Activated CD4-positive, alpha-beta T cell treated with anti-CD3 and anti-CD28 coated beads for 4 hours (primary cell): ENCODE results near the gene TNS2.
"Not testable (repeated sequence)": the region's sequence is repeated elsewhere in the genome, so short reads cannot be mapped to it uniquely, and the experiment has no call there.

Source experiments
- DNase-seq, 2 donors: peaks; one replicate each; pipeline ENCODE4 v3.0.0-alpha.2; 2020

Gene TNS2, protein sequence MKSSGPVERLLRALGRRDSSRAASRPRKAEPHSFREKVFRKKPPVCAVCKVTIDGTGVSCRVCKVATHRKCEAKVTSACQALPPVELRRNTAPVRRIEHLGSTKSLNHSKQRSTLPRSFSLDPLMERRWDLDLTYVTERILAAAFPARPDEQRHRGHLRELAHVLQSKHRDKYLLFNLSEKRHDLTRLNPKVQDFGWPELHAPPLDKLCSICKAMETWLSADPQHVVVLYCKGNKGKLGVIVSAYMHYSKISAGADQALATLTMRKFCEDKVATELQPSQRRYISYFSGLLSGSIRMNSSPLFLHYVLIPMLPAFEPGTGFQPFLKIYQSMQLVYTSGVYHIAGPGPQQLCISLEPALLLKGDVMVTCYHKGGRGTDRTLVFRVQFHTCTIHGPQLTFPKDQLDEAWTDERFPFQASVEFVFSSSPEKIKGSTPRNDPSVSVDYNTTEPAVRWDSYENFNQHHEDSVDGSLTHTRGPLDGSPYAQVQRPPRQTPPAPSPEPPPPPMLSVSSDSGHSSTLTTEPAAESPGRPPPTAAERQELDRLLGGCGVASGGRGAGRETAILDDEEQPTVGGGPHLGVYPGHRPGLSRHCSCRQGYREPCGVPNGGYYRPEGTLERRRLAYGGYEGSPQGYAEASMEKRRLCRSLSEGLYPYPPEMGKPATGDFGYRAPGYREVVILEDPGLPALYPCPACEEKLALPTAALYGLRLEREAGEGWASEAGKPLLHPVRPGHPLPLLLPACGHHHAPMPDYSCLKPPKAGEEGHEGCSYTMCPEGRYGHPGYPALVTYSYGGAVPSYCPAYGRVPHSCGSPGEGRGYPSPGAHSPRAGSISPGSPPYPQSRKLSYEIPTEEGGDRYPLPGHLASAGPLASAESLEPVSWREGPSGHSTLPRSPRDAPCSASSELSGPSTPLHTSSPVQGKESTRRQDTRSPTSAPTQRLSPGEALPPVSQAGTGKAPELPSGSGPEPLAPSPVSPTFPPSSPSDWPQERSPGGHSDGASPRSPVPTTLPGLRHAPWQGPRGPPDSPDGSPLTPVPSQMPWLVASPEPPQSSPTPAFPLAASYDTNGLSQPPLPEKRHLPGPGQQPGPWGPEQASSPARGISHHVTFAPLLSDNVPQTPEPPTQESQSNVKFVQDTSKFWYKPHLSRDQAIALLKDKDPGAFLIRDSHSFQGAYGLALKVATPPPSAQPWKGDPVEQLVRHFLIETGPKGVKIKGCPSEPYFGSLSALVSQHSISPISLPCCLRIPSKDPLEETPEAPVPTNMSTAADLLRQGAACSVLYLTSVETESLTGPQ (N-terminal part only)

DNA sequence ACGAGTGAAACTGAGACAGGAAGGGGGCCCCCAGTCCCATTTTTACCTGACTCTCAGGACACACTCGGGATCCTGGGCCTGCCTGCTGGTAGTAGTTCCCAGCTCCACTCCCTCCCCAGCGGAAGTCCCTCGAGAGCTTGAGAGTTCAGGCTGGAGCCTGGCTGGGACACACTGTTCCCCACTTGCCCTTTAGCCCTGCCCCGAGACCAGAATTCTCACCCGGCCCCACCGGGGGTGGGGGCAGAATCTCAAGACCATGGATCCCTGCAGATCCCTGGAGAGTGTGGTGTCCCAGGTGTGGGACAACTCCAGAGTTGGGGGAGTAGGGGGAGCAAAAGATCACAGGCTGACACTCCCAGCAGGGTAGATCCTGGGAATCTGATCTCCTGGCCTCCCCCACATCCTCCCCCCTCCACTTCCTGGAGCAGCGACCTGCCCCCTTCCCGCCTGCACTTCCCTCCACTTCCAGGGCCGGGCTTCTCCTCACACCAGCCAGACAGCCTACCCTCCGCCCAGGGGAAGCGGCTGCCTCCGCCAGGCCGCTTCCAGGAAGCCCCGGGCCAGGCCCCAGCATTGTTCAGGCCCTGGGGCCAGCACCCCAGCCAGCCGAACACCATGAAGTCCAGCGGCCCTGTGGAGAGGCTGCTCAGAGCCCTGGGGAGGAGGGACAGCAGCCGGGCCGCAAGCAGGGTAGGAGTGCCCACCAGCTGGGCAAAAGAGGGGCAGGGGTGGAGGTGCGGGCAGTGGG is at the start of gene TNS2:
TSS of gene TNS2 (plus strand) at position 495 of the 748 bp plus-strand sequence. CDS start at position 616, 121 bp downstream.
- no peak for DNase-seq

GRCh38 chr12:53004178-53004577 is 45.7 kb upstream of the TNS2 start:
- DNase-seq: no peak

- no peak for DNase-seq
Observed at GRCh38 chr12:53004582-53004981, 45.3 kb upstream of the TNS2 start.

DNA sequence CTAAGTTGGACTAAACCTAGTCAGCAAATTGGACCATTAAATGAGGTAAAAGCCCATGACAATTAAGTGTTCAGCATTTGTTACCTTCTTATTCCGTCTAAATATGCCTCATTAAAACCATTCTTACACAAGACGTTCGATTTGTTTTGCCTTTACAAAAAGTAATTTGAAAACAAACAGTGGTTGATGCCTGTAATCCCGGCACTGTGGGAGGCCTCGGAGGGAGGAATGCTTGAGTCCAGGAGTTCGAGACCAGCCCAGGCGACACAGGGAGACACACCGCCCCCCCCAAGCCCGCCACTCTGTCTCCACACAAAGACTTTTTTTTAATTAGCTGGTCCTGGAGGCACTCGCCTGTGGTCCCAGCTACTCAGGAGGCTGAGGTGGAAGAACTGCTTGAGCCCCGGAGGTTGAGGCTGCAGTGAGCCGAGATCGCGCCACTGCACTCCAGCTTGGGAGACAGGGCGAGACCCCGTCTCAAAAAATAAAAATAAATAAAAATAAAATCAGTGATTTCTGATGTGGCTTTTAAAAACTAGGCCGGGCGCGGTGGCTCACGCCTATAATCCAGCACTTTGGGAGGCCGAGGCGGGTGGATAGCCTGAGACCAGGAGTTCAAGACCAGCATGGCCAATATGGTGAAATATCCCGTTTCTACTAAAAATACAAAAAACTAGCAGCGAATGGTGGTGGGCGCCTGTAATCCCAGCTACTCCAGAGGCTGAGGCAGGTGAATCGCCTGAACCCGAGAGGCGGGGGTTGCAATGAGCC is 44.5 kb upstream of the TNS2 start:
- peak; percentile 7 to 8 for DNase-seq

DNA sequence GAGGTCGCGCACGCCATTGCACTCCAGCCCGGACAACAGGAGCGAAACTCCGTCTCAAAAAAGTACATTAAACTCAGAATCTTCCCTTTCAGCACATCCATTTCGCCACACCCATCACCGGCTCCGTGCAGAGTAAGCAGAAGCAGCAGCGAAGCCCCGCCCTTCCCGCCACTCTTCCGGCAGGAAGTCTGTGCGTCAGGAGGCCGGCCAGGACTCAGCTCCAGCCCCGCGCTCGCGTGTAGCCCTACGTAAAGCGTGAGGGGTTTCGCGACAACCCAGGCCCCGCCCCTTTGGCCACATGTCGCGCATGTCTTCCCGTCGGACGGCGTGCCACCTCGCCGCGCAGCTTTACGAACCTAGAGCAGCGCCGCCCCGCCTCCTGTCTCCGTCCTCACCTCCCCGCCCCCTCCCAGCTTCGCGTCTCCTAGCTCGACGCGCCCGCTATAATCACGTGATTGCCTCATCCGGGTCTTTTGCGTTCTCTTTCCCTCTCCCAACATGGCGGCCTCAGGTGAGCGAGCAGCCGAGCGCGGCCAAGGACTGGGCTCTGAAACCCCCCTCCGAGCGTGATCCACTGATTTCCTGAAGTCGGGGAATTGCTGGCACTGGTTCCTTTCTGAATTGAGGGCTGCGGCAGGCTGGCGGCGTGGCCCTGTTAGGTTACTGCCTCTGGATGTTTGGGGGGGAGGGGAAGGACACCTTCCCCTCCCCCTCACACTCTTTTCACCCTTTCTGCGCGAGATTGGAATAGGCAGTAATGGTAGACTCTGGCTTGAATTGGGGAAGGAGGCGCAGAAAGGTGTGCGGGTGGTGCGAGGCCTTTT is 43.7 kb upstream of the TNS2 start, which contains the start of gene EIF4B:
TSS of gene EIF4B (plus strand) at position 471 of the 824 bp plus-strand sequence. CDS start at position 499, 28 bp downstream.
- DNase-seq: peak; percentile 100

DNA sequence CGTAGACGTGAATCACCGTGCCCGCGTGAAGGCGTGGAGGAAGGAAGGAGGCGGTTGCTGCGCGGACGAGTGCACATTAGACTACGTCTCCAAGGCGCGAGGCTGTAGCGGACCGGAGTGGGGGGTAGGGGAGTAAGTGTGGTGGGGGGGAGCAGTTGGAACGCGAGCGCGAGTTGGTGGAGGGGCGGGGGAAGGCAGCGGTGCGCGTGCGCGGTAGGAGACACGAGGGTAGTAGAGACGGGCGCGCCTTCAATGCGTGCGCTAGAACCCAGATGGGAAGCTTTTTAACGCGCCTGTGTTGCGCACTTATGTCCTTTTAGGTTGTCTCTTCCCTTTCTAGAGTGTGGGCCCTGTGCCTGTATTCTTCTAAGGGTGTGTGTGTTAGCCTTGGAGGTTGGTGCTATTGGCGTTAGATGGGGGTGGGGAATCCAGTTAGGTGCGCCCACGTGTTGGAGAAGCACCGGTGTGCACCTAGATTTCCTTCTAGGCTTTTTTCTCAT is 43.0 kb upstream of the TNS2 start:
- peak; percentile 81 to 85 for DNase-seq

DNA sequence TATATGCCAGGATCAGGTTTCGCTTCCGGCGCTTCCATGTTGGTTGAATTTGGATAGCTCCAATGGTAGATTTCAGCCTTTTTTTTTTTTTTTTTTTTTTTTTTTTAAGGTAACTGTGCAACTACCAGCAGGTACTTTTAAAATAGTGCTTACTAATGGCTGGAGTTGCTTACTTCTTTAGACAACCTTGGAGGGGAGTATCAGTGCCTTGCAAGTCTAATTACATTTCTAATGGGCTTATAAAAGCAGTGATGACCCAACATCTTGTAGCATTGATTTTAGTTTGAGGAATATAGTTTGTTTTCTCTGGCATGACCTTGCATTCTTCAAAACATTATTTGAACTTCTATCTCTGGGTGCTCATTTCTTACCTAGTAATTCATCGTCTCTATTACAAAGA is 42.5 kb upstream of the TNS2 start:
- no peak for DNase-seq

DNA sequence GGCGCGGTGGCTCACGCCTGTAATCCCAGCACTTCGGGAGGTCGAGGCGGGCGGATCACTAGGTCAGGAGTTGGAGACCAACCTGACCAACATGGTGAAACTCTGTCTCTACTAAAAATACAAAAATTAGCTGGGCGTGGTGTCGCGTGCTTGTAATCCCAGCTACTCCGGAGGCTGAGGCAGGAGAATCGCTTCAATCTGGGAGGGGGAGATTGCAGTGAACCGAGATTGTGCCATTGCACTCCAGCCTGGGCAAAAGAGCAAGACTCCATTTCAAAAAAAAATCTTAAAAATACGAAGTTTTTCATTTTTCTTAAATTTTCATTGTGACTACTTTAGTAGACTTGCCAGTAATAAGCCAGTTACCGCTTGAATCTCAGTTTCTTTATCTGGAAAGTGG is 41.1 kb upstream of the TNS2 start:
- not testable (repeated sequence) for DNase-seq

DNA sequence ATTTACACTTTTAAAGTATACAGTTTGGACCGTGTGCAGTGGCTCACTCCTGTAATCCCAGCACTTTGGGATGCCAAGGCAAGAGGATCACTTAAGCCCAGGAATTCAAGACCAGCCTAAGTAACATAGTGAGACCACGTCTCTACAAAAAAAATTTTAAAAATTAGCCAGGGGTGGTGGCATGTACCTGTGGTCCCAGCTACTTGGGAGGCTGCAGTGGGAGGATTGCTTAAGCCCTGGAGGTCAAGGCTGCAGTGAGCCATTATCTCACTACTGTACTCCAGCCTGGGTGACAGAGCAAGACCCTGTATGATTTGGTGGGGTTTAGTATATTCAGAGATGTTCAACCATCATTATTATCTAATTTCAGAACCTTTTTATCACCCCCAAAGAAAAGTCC is 38.9 kb upstream of the TNS2 start:
- DNase-seq: no peak

GRCh38 chr12:53011889-53012288 is 38.0 kb upstream of the TNS2 start:
- DNase-seq: no peak

GRCh38 chr12:53012928-53013327 is 36.9 kb upstream of the TNS2 start:
- no peak for DNase-seq

DNA sequence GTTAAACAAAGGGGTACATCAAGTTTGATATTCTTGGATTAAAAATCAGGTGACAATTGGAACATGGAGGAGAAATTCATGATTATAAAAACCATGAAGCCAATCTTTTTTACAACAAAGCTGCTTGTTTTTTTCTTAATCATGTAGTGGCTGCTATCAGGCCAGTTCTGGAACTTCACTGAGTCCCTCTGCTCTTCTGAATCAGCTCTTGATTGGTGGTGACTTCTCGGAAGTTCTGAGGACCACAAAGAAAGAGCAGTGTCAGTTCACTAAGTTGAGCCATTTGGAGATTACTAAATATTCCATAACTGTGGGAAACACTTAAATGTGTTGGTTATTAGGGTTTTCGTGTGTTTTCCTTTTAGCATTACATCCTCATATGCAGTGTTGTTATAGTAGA is 35.2 kb upstream of the TNS2 start:
- DNase-seq: no peak

DNA sequence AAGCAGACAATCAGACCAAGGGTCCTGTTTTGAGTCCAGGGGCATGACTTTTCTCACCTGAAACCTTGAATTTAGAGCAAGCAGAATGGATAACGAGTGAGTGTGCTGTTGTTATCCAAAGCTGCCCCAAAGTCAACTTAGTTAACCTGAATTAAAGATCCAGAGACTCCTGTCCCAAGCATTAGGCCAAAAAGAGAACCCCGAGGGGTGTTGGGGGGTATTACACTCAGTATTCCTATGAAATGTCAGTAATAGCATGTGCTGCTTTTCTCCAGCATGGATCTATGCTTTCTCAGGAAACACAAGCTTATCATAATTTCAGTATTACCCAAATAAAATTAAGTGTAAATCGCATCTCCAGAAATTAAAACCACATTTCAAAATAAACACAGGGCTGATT is 24.6 kb upstream of the TNS2 start:
- no peak for DNase-seq

- DNase-seq: not testable (repeated sequence)
Observed at GRCh38 chr12:53027014-53027413, 22.9 kb upstream of the TNS2 start.

- no peak for DNase-seq
Observed at GRCh38 chr12:53031616-53032015, 18.2 kb upstream of the TNS2 start.

GRCh38 chr12:53033832-53034231 is 16.0 kb upstream of the TNS2 start:
- DNase-seq: not testable (repeated sequence)

GRCh38 chr12:53034459-53034858 is 15.4 kb upstream of the TNS2 start:
- DNase-seq: no peak

- DNase-seq: no peak
Observed at GRCh38 chr12:53036802-53037201, 13.1 kb upstream of the TNS2 start.

- DNase-seq: no peak
Observed at GRCh38 chr12:53039851-53040250, 10.0 kb upstream of the TNS2 start.
